Ishikawa (cell line): ENCODE measurements around the gene CETP.

Experiments
- CEBPB ChIP-seq: IDR thresholded peaks from 2 replicates; pipeline ENCODE4 v1.6.1; 2012
- CREB1 ChIP-seq: IDR thresholded peaks from 2 replicates; pipeline ENCODE4 v1.6.1; 2012; ENCODE audit warnings: low read depth
- EGR1 ChIP-seq: IDR thresholded peaks from 2 replicates; pipeline ENCODE4 v1.6.1; 2012
- EP300 ChIP-seq: IDR thresholded peaks from 2 replicates; pipeline ENCODE4 v1.6.1; 2012; ENCODE audit warnings: borderline replicate concordance
- FOXM1 ChIP-seq: IDR thresholded peaks from 2 replicates; pipeline ENCODE4 v1.6.1; 2012; ENCODE audit warnings: low read depth, borderline replicate concordance
- MAX ChIP-seq: IDR thresholded peaks from 2 replicates; pipeline ENCODE4 v1.6.1; 2012
- NFIC ChIP-seq: IDR thresholded peaks from 2 replicates; pipeline ENCODE4 v1.6.1; 2012
- RAD21 ChIP-seq: IDR thresholded peaks from 2 replicates; pipeline ENCODE4 v1.6.1; 2012; ENCODE audit warnings: low read depth
- REST ChIP-seq: IDR thresholded peaks from 2 replicates; pipeline ENCODE4 v1.6.1; 2012; ENCODE audit warnings: low read depth, mild to moderate bottlenecking
- TAF1 ChIP-seq: IDR thresholded peaks from 2 replicates; pipeline ENCODE4 v1.6.1; 2012; ENCODE audit warnings: low read depth, mild to moderate bottlenecking
- TCF12 ChIP-seq: IDR thresholded peaks from 2 replicates; pipeline ENCODE4 v1.6.1; 2012; ENCODE audit warnings: low read depth
- TEAD4 ChIP-seq: IDR thresholded peaks from 2 replicates; pipeline ENCODE4 v1.6.1; 2012
- YY1 ChIP-seq: IDR thresholded peaks from 2 replicates; pipeline ENCODE4 v1.6.1; 2012; ENCODE audit warnings: low read depth
- ZBTB7A ChIP-seq: IDR thresholded peaks from 2 replicates; pipeline ENCODE4 v1.6.1; 2012; ENCODE audit warnings: low read depth
- TF ChIP-seq, protein P1 (sequence below): IDR thresholded peaks from 2 replicates; pipeline ENCODE4 v1.6.1; 2012

The CETP gene

GRCh38 chr16:56988161-56988947, 26.6 kb downstream of the CETP start:
- TF ChIP-seq RAD21 (no peak), TCF12 (no peak), EGR1 (no peak), CREB1 (no peak), TAF1 (no peak), NFIC (no peak), REST (no peak), TEAD4 (no peak), CEBPB (no peak), MAX (no peak), FOXM1 (no peak), YY1 (no peak), EP300 (no peak), ZBTB7A (no peak)
- TF ChIP-seq, protein P1, sequence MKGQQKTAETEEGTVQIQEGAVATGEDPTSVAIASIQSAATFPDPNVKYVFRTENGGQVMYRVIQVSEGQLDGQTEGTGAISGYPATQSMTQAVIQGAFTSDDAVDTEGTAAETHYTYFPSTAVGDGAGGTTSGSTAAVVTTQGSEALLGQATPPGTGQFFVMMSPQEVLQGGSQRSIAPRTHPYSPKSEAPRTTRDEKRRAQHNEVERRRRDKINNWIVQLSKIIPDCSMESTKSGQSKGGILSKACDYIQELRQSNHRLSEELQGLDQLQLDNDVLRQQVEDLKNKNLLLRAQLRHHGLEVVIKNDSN = no peak

- TF ChIP-seq CREB1 (no peak), MAX (peak; percentile 42), CEBPB (no peak)
- TF ChIP-seq, protein P1 = peak; percentile 54; the same call in 1 of the 2 replicates
These were observed 27.5 kb downstream of the CETP start, which contains the start of gene NLRC5 for GRCh38 chr16:56988948-56989945. Gene NLRC5, plus strand, starts transcription at chr16:56989557. Its CDS starts 31,156 bp downstream, at chr16:57020713.

DNA sequence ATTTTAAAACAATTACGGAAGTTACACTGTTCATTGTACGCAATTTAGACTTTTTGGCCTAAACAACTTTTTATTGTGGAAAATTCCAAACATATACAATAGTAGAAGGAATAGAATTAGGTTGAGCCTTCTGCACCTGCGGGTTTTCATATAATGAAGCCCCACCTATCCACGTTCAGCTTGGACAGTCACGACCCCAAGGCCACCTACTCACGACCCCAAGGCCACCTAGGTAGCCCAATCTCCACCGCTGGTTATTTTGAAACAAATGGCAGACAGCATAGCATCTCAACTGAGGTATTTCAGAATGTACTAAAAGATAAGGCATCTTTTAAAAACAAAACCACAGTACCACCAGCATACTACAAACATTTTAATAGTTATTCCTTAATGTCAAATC, 28.2 kb downstream of the CETP start:
- TF ChIP-seq CREB1 (no peak), NFIC (no peak), RAD21 (no peak), TCF12 (no peak), REST (no peak), FOXM1 (no peak), TEAD4 (no peak), TAF1 (no peak)

- no peak for TF ChIP-seq TAF1
These were observed 28.9 kb downstream of the CETP start for GRCh38 chr16:56990407-56991286.

DNA sequence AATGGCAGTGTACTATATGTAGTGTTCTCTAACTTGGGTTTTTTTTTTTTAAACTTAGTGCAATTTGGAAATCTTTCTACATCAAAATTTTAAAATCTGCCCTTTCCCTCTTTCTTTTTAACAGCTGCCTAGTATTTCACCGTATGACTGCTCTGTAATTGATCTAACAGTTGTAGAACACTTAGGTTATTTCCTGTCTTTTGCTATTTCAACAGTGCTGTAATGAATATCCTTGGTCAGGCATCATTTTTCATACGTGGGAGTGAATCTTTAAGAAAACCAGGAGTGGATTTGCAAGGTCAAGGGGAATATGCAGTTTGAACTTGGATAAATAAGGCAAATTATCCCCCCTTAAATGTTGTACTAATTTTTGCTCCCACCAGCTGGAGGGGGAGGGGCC, 31.5 kb downstream of the CETP start:
- no peak for TF ChIP-seq ZBTB7A
- TF ChIP-seq MAX = no peak
- TF ChIP-seq TAF1 = no peak
- TF ChIP-seq CEBPB = no peak
- no peak for TF ChIP-seq TEAD4
- TF ChIP-seq TCF12 = no peak
